ENCODE data around the gene BLNK.
A peak's percentile ranks its signal among the peaks of the same experiment; 100 is the strongest.

Gene BLNK

GRCh38 chr10:96287392-96288105 is 16.2 kb upstream of the BLNK start:
- TF ChIP-seq CTCF (IDR thresholded peaks at IDR 0.05) (no peak), ZFX (IDR thresholded peaks at IDR 0.05; ENCODE audit: borderline replicate concordance) (no peak)
- H3K27ac ChIP-seq = peak overlapping the region; percentile 73

- no peak overlapping the region for H3K27ac ChIP-seq
These were observed 14.0 kb upstream of the BLNK start for GRCh38 chr10:96285331-96285752.

DNA sequence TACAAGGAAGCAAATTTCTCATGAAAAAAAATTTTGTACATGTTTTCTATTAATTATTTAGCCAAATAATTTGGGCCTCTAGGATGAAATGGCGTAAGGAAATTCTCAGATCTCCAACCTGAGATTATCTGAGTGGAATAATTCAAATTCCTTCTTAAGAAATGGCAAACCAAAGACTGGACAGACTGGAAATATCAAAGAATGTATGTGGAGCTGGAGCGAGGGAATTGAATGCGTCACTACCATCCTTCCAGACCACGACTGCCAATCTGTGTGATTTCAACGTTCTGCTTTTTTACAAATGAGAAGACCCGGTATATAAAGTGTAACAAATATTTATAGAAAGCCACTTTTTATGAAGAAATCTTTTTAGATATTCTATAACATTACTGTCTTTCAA is 12.4 kb upstream of the BLNK start:
- no peak for TF ChIP-seq CTCF (IDR thresholded peaks at IDR 0.05)
- TF ChIP-seq ZFX (IDR thresholded peaks at IDR 0.05; ENCODE audit: borderline replicate concordance) = no peak
- H3K27ac ChIP-seq = no peak overlapping the region

More at GRCh38 chr10:96285331-96285752, 14.0 kb upstream of the BLNK start:
- TF ChIP-seq CTCF (IDR thresholded peaks at IDR 0.05) = no peak
- no peak for TF ChIP-seq ZFX (IDR thresholded peaks at IDR 0.05; ENCODE audit: borderline replicate concordance)

DNA sequence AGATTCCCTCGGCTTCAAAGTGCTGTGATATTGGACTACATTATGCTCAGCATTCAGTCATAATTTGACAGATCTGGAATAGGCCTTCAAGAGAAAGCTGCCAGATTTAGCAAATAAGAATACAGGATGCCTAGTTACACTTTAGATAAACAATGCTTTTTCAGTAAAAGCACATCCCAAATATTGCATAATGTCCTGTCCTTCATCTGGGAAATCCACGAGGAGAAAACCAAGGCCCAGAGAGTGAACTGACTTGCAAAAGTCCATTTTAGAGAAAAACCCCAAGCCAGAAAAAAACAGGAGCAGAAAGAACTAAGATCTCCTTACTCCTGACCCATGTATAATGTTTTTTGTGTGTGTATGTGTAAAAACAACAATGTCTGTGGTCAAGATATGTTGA is 12.0 kb upstream of the BLNK start:
- no peak overlapping the region for H3K27ac ChIP-seq
- TF ChIP-seq ZFX (IDR thresholded peaks at IDR 0.05; ENCODE audit: borderline replicate concordance) = no peak
- TF ChIP-seq CTCF (IDR thresholded peaks at IDR 0.05) = no peak

- TF ChIP-seq CTCF (IDR thresholded peaks at IDR 0.05) = no peak
- no peak for TF ChIP-seq ZFX (IDR thresholded peaks at IDR 0.05; ENCODE audit: borderline replicate concordance)
- no peak overlapping the region for H3K27ac ChIP-seq
These were observed 10.2 kb upstream of the BLNK start for GRCh38 chr10:96281444-96282029.

DNA sequence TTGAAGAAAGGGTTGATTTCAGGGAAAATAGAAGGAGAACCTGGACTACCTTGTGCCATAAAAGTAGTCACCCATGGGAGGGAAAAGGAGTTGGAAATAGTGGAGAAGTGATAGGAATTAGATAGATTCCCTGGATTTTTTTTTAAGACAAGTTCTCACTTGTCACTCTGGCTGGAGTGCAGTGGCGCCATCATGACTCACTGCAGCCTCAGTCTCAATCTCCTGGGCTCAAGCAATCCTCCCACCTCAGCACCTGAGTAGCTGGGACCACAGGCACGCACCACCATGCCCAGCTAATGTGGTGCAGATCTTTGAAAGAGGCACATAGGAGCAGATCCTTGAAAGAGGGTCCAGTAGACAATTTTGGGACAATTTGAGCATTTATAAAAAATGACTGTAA is 9.5 kb upstream of the BLNK start:
- H3K27ac ChIP-seq = no peak overlapping the region

GRCh38 chr10:96279191-96279641 is 7.8 kb upstream of the BLNK start:
- no peak for TF ChIP-seq CTCF (IDR thresholded peaks at IDR 0.05)
- TF ChIP-seq ZFX (IDR thresholded peaks at IDR 0.05; ENCODE audit: borderline replicate concordance) = no peak
- no peak overlapping the region for H3K27ac ChIP-seq

More for the DNA sequence above, 9.5 kb upstream of the BLNK start:
- TF ChIP-seq ZFX (IDR thresholded peaks at IDR 0.05; ENCODE audit: borderline replicate concordance) = no peak

Data from 22Rv1 (cell line).